BLaER1 treated with 17β-estradiol and CSF1 and Interleukin-3, amounts not matched to agents 10 nM and 100 nM (cell line): ENCODE measurements around the gene SCN3A.

ENCODE experiments used
- H3K27ac ChIP-seq, 11 experiments: shearing (Covaris generic); formaldehyde crosslinking; 2 replicates each; pipeline ENCODE4 v1.8.1; 2022
- H3K27me3 ChIP-seq, 11 experiments: shearing (Covaris generic); formaldehyde crosslinking; 2 replicates each; pipeline ENCODE4 v1.8.1; 2022
- H3K36me3 ChIP-seq, 11 experiments: shearing (Covaris generic); formaldehyde crosslinking; 2 replicates each; pipeline ENCODE4 v1.8.1; 2022
- H3K4me1 ChIP-seq, 10 experiments: shearing (Covaris generic); formaldehyde crosslinking; 2 replicates each; pipeline ENCODE4 v1.8.1; 2022
- H3K4me2 ChIP-seq, 11 experiments: shearing (Covaris generic); formaldehyde crosslinking; 2 replicates each; pipeline ENCODE4 v1.8.1; 2022
- H3K4me3 ChIP-seq, 10 experiments: shearing (Covaris generic); formaldehyde crosslinking; 2 replicates each; pipeline ENCODE4 v1.8.1; 2022
- H3K9ac ChIP-seq, 11 experiments: shearing (Covaris generic); formaldehyde crosslinking; 2 replicates each; pipeline ENCODE4 v1.8.1; 2022
- H3K9me3 ChIP-seq, 11 experiments: shearing (Covaris generic); formaldehyde crosslinking; replicated peaks in 1 of 11; 2 replicates each; pipeline ENCODE4 v1.8.1; 2022
- H4K20me1 ChIP-seq, 11 experiments: shearing (Covaris generic); formaldehyde crosslinking; 2 replicates each; pipeline ENCODE4 v1.8.1; 2022
- Cebpa-rat ChIP-seq, 11 experiments: shearing (Covaris generic); IDR thresholded peaks; 2 replicates each; pipeline ENCODE4 v1.8.1; 2022

Gene SCN3A

GRCh38 chr2:165237056-165237455 lies 33.2 kb upstream of the SCN3A start:
- Histone ChIP-seq H3K4me1 (no peaks in the 10 kb centered on the region), H3K27ac (no peak overlapping the region), H4K20me1 (no peaks in the 10 kb centered on the region), H3K9me3 (no peaks in the 10 kb centered on the region), H3K9ac (no peak overlapping the region), H3K4me3 (no peak overlapping the region), H3K27me3 (no peaks in the 10 kb centered on the region), H3K4me2 (no peak overlapping the region), H3K36me3 (no peaks in the 10 kb centered on the region)
- no peak for TF ChIP-seq Cebpa-rat (IDR thresholded peaks at IDR 0.05)

DNA sequence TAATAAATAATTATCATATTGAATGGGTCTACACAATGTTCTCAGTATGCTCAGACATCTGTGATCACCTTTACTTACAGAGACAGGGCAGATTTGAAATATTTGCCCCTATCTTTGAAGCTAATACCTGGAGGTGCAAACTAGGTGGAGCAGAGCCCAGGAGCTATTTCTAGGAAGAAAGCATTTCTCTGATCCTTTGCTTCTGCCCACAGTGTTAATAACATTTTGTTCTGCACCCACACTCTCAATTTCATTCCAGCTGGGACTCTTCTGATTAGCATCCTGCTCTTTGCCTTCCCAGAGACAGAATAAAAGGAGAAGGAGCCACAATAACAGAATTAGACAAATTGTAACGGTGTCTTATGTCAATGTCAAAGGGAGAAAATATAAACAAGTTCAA lies 23.7 kb upstream of the SCN3A start:
- H3K36me3 ChIP-seq: no peaks in the 10 kb centered on the region
- no peak overlapping the region for H3K27ac ChIP-seq
- H3K9me3 ChIP-seq: no peaks in the 10 kb centered on the region
- no peak overlapping the region for H3K4me3 ChIP-seq
- H3K9ac ChIP-seq: no peak overlapping the region
- H3K4me2 ChIP-seq: no peak overlapping the region
- no peaks in the 10 kb centered on the region for H3K27me3 ChIP-seq
- no peak for TF ChIP-seq Cebpa-rat (IDR thresholded peaks at IDR 0.05)
- no peaks in the 10 kb centered on the region for H4K20me1 ChIP-seq
- H3K4me1 ChIP-seq: no peaks in the 10 kb centered on the region

GRCh38 chr2:165224941-165225340 lies 21.1 kb upstream of the SCN3A start:
- no peaks in the 10 kb centered on the region for H3K36me3 ChIP-seq
- no peaks in the 10 kb centered on the region for H3K9me3 ChIP-seq
- no peaks in the 10 kb centered on the region for H4K20me1 ChIP-seq
- no peak overlapping the region for H3K4me3 ChIP-seq
- no peak overlapping the region for H3K9ac ChIP-seq
- no peaks in the 10 kb centered on the region for H3K27me3 ChIP-seq
- no peaks in the 10 kb centered on the region for H3K4me1 ChIP-seq
- H3K27ac ChIP-seq: no peak overlapping the region
- no peak overlapping the region for H3K4me2 ChIP-seq
- no peak for TF ChIP-seq Cebpa-rat (IDR thresholded peaks at IDR 0.05)

- Histone ChIP-seq H3K4me2 (no peak overlapping the region), H3K27me3 (no peaks in the 10 kb centered on the region), H3K9me3 (no peaks in the 10 kb centered on the region), H3K4me1 (no peaks in the 10 kb centered on the region), H3K27ac (no peak overlapping the region), H3K9ac (no peak overlapping the region), H3K4me3 (no peak overlapping the region), H4K20me1 (no peaks in the 10 kb centered on the region), H3K36me3 (no peaks in the 10 kb centered on the region)
- no peak for TF ChIP-seq Cebpa-rat (IDR thresholded peaks at IDR 0.05)
These were observed 15.6 kb upstream of the SCN3A start for GRCh38 chr2:165219481-165219880.

GRCh38 chr2:165214093-165214492 lies 10.2 kb upstream of the SCN3A start:
- H3K4me1 ChIP-seq: no peaks in the 10 kb centered on the region

DNA sequence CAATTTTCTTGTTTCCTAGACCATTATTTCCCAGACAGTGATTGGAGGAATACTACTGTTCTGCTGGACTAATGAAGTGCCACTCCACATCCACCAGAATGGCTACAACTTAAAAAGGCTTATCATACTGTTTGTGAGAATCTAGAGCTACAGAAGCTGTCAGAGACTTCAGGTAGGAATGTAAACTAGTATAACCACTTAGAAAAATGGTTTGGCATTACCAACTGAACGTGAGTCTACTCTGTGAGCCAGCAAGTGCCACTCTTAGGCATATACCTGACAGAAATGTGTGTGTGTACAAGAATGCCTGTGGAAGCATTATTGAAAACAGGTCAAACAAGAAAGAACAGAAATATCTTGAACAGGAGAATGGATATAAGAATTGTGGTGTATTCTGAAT lies 4.2 kb upstream of the SCN3A start:
- H3K9ac ChIP-seq: no peak overlapping the region
- no peak overlapping the region for H3K27ac ChIP-seq
- H4K20me1 ChIP-seq: no peaks in the 10 kb centered on the region
- no peaks in the 10 kb centered on the region for H3K36me3 ChIP-seq
- H3K4me1 ChIP-seq: peaks cover 0 to 8% (median 3%) of the 10 kb centered on the region in 10 experiments; a peak in 6 of 20 replicates
- no peak overlapping the region for H3K4me2 ChIP-seq
- no peaks in the 10 kb centered on the region for H3K27me3 ChIP-seq
- TF ChIP-seq Cebpa-rat (IDR thresholded peaks at IDR 0.05): no peak
- peaks cover 0 to 7% (median 0%) of the 10 kb centered on the region in 11 experiments; a peak in 1 of 22 replicates for H3K9me3 ChIP-seq
- no peak overlapping the region for H3K4me3 ChIP-seq

More at GRCh38 chr2:165214093-165214492, 10.2 kb upstream of the SCN3A start:
- H3K36me3 ChIP-seq: no peaks in the 10 kb centered on the region
- H3K4me2 ChIP-seq: no peak overlapping the region
- H3K9me3 ChIP-seq: no peaks in the 10 kb centered on the region
- no peak for TF ChIP-seq Cebpa-rat (IDR thresholded peaks at IDR 0.05)
- H4K20me1 ChIP-seq: no peaks in the 10 kb centered on the region
- no peaks in the 10 kb centered on the region for H3K27me3 ChIP-seq
- no peak overlapping the region for H3K9ac ChIP-seq
- no peak overlapping the region for H3K4me3 ChIP-seq
- H3K27ac ChIP-seq: no peak overlapping the region

GRCh38 chr2:165205865-165206264 lies 2.0 kb upstream of the SCN3A start:
- H3K9me3 ChIP-seq: peaks cover 0 to 7% (median 0%) of the 10 kb centered on the region in 11 experiments; a peak in 1 of 22 replicates
- peaks cover 0 to 14% (median 4%) of the 10 kb centered on the region in 10 experiments; a peak in 10 of 20 replicates for H3K4me1 ChIP-seq
- no peak overlapping the region for H3K4me2 ChIP-seq
- no peak overlapping the region for H3K9ac ChIP-seq
- H3K27ac ChIP-seq: no peak overlapping the region
- H3K27me3 ChIP-seq: no peaks in the 10 kb centered on the region
- H4K20me1 ChIP-seq: no peaks in the 10 kb centered on the region
- TF ChIP-seq Cebpa-rat (IDR thresholded peaks at IDR 0.05): no peak
- H3K4me3 ChIP-seq: no peak overlapping the region
- H3K36me3 ChIP-seq: no peaks in the 10 kb centered on the region

GRCh38 chr2:165202239-165202638 lies 1.6 kb downstream of the SCN3A start:
- Histone ChIP-seq H3K9ac (no peak overlapping the region), H4K20me1 (no peaks in the 10 kb centered on the region), H3K27me3 (no peaks in the 10 kb centered on the region), H3K4me1 (peaks cover 0 to 14% (median 4%) of the 10 kb centered on the region in 10 experiments; a peak in 10 of 20 replicates), H3K27ac (no peak overlapping the region), H3K9me3 (peaks cover 0 to 7% (median 0%) of the 10 kb centered on the region in 11 experiments; a peak in 1 of 22 replicates), H3K36me3 (no peaks in the 10 kb centered on the region), H3K4me2 (no peak overlapping the region), H3K4me3 (no peak overlapping the region)
- no peak for TF ChIP-seq Cebpa-rat (IDR thresholded peaks at IDR 0.05)

DNA sequence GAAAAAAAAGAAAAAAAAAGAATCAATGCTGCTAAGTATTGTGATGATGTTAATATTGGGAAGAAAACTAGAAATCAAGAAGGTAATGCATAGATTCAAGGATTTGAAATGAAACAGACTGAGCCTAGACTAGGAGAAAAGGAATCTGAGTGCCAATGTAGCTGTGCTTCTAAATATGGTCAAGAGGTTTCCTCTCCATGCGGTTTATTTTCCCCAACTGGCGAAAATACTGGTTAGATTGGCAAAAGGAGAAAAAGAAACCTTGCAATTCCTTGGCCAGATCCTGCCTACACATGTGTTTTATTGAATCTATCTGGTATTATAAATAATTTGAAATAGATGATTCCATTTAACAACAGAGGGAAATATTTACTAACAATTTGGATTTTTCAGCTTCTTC lies 5.7 kb downstream of the SCN3A start:
- Histone ChIP-seq H3K4me3 (no peak overlapping the region), H3K4me1 (peaks cover 0 to 11% (median 4%) of the 10 kb centered on the region in 10 experiments; a peak in 9 of 20 replicates), H3K27ac (no peak overlapping the region), H3K36me3 (no peaks in the 10 kb centered on the region), H3K9me3 (no peaks in the 10 kb centered on the region), H3K27me3 (no peaks in the 10 kb centered on the region), H3K4me2 (no peak overlapping the region), H3K9ac (no peak overlapping the region), H4K20me1 (no peaks in the 10 kb centered on the region)
- no peak for TF ChIP-seq Cebpa-rat (IDR thresholded peaks at IDR 0.05)

- H3K27ac ChIP-seq: no peak overlapping the region
- no peaks in the 10 kb centered on the region for H4K20me1 ChIP-seq
- H3K9me3 ChIP-seq: no peaks in the 10 kb centered on the region
- no peak overlapping the region for H3K9ac ChIP-seq
- peaks cover 0 to 14% (median 5%) of the 10 kb centered on the region in 10 experiments; a peak in 9 of 20 replicates for H3K4me1 ChIP-seq
- no peak overlapping the region for H3K4me3 ChIP-seq
- H3K4me2 ChIP-seq: no peak overlapping the region
- no peaks in the 10 kb centered on the region for H3K36me3 ChIP-seq
- no peaks in the 10 kb centered on the region for H3K27me3 ChIP-seq
- no peak for TF ChIP-seq Cebpa-rat (IDR thresholded peaks at IDR 0.05)
These were observed 6.5 kb downstream of the SCN3A start for GRCh38 chr2:165197346-165197745.
